ENCODE measurements around the gene HCN2. TPM values are rescaled to one million over a fixed set of nuclear protein-coding genes. Genes with fewer than 3 reads are reported as not detected.
"Not testable (repeated sequence)": the region's sequence is repeated elsewhere in the genome, so short reads cannot be mapped to it uniquely, and the experiment has no call there.

Gene HCN2
- total RNA-seq, 3 donors from 2014 or later, result under 0.01 to 0.44 TPM; not detected in 1

DNA sequence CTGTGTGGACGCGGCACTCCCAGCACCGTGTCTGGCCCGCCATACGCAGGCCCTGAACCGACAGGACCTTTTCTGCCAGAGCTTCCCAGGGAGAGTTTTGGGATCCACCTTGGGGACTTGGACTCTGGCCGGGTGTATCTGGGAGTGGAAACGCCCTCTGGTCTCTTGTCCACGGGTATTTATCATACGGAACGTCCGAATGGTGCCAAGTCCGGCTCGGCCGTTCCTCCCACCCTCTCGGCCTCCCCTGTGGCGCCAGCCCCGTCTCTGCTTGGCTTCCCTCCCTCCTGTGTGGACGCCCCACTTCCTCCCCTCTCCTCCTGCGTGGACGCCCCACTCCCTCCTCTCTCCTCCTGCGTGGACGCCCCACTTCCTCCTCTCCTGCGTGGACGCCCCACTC lies 12.1 kb downstream of the HCN2 start:
- peaks cover 0 to 11% of the 10 kb centered on the region in 2 donors for H3K27me3 ChIP-seq
- H3K4me3 ChIP-seq, result no peak overlapping the region
- peaks cover 0 to 5% of the 10 kb centered on the region in 2 donors for H3K9me3 ChIP-seq
- H3K36me3 ChIP-seq, result no peaks in the 10 kb centered on the region
- no peaks in the 10 kb centered on the region for H3K4me1 ChIP-seq
- TF ChIP-seq CTCF (IDR thresholded peaks at IDR 0.05), result no peak
- no peak for TF ChIP-seq POLR2AphosphoS5 (IDR thresholded peaks at IDR 0.05)
- TF ChIP-seq POLR2A (IDR thresholded peaks at IDR 0.05), result no peak
- DNase-seq (ENCODE audit: low spot score in 2 of 2), result no peak
- intact Hi-C loops (cut with DNase I; ENCODE audit: low total_unique reads), result no loop called here
- no peak overlapping the region for H3K27ac ChIP-seq

- no peak for DNase-seq (ENCODE audit: low spot score in 2 of 2)
- no peak for TF ChIP-seq CTCF (IDR thresholded peaks at IDR 0.05)
- no peak for TF ChIP-seq POLR2A (IDR thresholded peaks at IDR 0.05)
- no peak for TF ChIP-seq POLR2AphosphoS5 (IDR thresholded peaks at IDR 0.05)
- Histone ChIP-seq H3K4me1 (no peaks in the 10 kb centered on the region), H3K4me3 (no peak overlapping the region), H3K36me3 (no peaks in the 10 kb centered on the region), H3K27me3 (peaks cover 0 to 8% of the 10 kb centered on the region in 2 donors), H3K9me3 (peaks cover 0 to 5% of the 10 kb centered on the region in 2 donors), H3K27ac (no peak overlapping the region)
- intact Hi-C loops (cut with DNase I; ENCODE audit: low total_unique reads), result no loop called here
Observed at GRCh38 chr19:602391-603301, 13.0 kb downstream of the HCN2 start.

DNA sequence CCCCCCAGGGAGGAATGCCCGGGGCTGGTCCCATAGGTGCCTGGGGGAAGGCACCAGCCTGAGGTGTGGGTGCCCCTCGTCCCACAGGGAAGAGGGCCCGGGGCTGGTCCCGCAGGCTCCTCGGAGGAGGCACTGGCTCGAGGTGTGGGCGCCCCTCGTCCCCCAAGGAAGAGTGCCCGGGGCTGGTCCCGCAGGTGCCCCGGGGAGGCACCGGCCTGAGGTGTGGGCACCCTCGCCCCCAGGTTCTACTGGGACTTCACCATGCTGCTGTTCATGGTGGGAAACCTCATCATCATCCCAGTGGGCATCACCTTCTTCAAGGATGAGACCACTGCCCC lies 13.6 kb downstream of the HCN2 start:
- H3K9me3 ChIP-seq; H3K27me3 ChIP-seq; DNase-seq (ENCODE audit: low spot score in 2 of 2); intact Hi-C loops (cut with DNase I; ENCODE audit: low total_unique reads); H3K36me3 ChIP-seq; H3K4me3 ChIP-seq; H3K4me1 ChIP-seq; H3K27ac ChIP-seq: not testable (repeated sequence)

DNA sequence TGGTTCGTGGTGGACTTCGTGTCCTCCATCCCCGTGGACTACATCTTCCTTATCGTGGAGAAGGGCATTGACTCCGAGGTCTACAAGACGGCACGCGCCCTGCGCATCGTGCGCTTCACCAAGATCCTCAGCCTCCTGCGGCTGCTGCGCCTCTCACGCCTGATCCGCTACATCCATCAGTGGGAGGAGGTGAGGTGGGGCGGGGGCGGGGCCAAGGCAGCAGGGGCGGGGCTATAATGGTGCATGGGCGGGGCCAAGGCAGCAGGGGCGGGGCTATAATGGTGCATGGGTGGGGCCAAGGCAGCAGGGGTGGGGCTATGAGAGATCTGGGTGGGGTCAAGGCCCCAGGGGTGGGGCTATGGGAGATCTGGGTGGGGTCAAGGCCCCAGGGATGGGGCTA lies 14.1 kb downstream of the HCN2 start:
- H3K27me3 ChIP-seq; H3K4me1 ChIP-seq; H3K36me3 ChIP-seq; DNase-seq (ENCODE audit: low spot score in 2 of 2); H3K4me3 ChIP-seq; H3K27ac ChIP-seq; H3K9me3 ChIP-seq; intact Hi-C loops (cut with DNase I; ENCODE audit: low total_unique reads): not testable (repeated sequence)

DNA sequence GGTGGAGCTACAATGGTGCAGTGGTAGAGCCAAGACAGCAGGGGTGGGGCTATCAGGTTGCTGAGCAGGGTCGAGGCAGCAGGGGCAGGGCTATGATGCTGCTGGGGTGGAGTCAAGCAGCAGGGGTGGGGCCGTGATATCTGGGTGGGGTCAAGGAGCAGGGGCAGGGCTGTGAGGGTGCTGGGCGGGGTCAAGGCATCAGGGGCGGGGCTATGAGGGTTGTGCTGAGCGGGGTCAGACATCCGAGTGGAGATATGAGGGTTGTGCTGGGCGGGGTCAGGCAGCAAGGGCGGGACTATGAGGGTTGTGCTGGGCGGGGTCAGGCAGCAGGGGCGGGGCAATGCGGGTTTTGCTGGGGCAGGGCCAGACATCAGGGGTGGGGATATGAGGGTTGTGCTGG lies 14.7 kb downstream of the HCN2 start:
- TF ChIP-seq POLR2A (IDR thresholded peaks at IDR 0.05) (no peak), CTCF (IDR thresholded peaks at IDR 0.05) (no peak), POLR2AphosphoS5 (IDR thresholded peaks at IDR 0.05) (no peak)
- intact Hi-C loops (cut with DNase I; ENCODE audit: low total_unique reads), result no loop called here
- Histone ChIP-seq H3K27ac (no peak overlapping the region), H3K4me1 (no peaks in the 10 kb centered on the region), H3K9me3 (peaks cover 0 to 5% of the 10 kb centered on the region in 2 donors), H3K36me3 (no peaks in the 10 kb centered on the region), H3K4me3 (no peak overlapping the region), H3K27me3 (no peaks in the 10 kb centered on the region)
- DNase-seq (ENCODE audit: low spot score in 2 of 2), result no peak

DNA sequence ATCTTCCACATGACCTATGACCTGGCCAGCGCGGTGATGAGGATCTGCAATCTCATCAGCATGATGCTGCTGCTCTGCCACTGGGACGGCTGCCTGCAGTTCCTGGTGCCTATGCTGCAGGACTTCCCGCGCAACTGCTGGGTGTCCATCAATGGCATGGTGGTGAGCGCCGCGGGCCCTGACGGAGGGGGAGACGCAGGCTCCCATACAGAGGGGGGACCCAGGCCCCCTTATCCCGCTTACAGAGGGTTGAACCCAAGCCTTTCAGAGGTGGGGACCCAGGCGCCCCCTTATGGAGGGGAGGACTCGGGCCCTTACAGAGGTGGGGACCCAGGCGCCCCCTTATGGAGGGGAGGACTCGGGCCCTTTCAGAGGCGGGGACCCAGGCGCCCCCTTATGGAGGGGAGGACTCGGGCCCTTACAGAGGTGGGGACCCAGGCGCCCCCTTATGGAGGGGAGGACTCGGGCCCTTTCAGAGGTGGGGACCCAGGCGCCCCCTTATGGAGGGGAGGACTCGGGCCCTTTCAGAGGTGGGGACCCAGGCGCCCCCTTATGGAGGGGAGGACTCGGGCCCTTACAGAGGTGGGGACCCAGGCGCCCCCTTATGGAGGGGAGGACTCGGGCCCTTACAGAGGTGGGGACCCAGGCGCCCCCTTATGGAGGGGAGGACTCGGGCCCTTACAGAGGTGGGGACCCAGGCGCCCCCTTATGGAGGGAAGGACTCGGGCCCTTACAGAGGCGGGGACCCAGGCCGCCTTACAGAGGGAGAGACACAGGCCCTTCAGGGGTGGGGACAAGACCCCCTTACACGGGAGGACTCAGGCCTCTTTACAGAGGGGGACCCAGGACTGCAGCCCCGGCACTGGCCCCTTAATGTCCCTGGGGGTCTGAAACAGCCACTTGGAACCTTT lies 15.6 kb downstream of the HCN2 start:
- H3K9me3 ChIP-seq; H3K27me3 ChIP-seq; H3K36me3 ChIP-seq; DNase-seq (ENCODE audit: low spot score in 2 of 2); H3K4me1 ChIP-seq; H3K27ac ChIP-seq; H3K4me3 ChIP-seq; intact Hi-C loops (cut with DNase I; ENCODE audit: low total_unique reads): not testable (repeated sequence)

Measured in breast epithelium (tissue), 4 donors.